NCI-H2107 (cell line): ENCODE measurements around the gene FOXN1.

Source experiments
- DNase-seq: peaks from one replicate; lab custom pipeline; 2025; lab: John Stamatoyannopoulos, UW

The FOXN1 gene

DNA sequence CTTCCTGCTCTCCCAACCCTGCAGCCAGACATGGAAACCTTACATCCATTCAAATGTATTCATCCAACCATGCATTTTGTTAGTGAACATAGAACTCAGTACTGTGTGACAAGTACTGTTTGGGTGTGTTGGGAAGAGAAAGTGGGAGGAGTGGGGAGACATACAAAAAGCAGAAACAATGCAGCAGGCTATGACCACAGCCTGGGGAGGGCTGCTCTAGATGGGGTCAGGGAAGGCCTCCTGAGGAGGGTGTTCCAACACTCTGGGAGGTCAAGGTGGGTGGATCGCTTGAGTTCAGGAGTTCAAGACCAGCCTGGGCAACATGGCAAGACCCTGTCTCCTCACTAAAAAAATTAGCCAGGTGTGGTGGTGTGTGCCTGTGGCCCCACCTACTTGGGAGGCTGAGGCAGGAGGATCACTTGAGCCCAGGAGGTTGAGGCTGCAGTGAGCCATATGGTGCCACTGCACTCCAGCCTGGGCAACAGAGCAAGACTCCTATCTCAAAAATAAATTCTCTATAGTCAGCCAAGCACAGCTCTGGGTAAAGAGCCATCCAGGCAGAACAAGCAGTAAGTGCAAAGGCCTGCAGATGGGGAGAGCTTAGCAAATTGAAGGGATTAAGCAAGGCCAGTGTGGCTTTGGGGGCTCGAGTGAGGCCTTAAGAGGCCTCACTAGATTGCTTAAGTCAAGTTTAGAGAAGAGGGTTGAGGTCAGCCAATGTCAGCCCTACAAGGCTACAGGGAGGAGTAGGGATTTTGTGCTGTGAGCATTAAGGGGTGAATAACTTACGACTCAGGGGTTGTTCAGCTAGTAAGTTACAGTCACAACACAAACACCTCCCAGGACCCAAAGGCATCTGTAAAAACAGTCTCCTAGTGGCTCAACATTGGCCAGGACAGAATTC, 27.2 kb upstream of the FOXN1 start:
- DNase-seq, result no peak

GRCh38 chr17:28480278-28480677, 25.9 kb upstream of the FOXN1 start:
- DNase-seq, result no peak

GRCh38 chr17:28480799-28481571, 25.2 kb upstream of the FOXN1 start:
- peak; percentile 48 for DNase-seq

DNA sequence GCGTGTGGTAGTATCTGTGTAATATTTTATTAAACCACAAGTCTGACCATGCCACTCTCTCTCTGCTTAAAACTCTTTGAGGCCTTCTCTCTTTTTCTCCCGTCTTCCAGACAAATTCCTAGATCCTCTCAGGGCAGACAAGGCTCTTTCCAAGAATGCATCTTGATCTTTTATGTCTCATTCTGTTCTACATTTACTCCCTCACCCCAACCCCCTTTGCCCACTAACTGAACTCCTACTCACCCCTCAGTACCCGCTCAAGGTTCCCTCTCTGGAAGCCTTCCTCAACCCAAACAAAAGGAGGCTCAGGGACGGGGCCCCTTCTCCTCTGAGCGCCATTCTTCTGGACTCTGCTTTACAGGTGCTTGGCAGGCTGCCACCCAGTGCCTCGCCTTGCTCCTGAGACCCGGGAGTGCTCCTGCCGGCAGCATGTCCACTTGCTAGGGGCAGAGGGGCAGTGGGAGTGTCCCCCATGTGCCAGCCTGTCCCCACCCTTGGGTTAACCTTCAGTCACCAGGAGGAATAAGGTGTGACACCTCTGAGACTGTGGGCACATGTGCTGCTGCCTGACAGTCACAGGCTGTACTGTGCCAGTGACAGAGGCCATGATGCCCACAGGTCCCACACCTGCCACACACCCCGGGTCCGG, 23.5 kb upstream of the FOXN1 start:
- DNase-seq, result no peak

DNA sequence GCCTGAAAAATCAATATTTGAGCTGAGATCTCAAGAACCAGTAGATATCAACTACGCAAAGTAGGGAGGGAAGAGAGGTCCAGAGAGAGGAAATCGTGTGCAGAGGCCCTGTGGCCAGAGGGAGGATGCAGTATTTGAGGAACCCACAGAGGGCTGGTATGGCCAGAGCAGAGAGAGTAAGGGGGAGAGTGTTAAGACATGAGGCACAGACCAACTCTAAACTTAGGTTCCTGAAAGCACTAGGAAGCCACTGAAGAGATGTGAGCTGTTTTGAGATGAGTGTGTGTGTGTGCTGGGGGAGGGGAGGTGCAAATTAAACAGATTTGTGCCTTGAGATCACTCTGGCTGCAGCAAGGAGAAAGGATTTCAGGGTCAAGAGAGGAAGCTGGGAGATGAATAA, 21.9 kb upstream of the FOXN1 start:
- no peak for DNase-seq

DNA sequence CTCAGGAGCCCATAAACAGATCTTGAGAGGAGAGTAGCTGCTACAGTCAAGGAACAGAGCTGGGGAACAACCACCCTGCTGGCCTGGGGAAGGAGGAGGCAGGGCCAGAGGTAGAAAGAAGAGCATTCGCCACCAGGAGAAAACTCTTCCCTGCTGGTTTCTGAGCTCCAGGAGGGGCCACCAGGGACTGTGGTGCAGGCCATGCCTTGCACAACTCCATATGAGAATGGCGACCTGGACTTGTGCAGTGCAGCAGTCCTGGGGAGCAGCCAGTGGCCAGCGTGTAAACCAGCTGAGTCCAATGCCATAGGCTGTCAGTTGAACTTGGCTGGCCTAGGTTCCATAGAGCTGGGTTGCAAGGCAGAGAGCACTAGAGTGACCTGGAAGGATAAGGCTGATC, 21.1 kb upstream of the FOXN1 start:
- DNase-seq, result no peak

DNA sequence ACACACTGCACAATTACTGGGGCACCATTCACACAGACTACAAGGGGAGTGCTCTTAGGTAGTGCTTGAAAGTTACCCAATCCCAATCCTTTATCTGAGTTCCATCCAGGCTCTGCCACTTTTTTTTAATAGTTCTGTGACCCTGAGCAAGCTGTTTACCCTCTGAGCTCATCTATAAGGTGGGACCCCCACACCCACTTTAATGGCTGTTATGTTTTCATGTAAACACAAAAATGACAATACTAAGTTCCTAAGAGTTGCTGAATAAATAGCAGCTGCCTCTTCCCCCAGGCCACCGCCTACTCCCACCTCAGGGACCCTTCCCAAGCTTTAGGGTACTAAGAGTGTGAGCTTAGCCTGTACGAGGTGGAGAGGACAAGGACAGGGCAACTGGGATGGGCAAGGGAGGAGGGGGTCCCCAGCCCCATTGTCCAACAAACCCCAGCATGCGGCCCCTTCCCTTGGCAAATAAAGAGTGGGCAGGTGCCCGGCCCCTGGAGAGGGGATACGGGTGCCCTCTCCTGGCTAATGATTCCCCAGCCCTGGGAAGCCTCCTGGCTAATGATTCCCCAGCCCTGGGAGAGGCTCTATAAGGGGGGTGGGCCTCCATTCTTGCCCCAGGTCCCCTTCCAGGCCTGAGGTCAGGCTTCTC, 18.1 kb upstream of the FOXN1 start:
- no peak for DNase-seq

DNA sequence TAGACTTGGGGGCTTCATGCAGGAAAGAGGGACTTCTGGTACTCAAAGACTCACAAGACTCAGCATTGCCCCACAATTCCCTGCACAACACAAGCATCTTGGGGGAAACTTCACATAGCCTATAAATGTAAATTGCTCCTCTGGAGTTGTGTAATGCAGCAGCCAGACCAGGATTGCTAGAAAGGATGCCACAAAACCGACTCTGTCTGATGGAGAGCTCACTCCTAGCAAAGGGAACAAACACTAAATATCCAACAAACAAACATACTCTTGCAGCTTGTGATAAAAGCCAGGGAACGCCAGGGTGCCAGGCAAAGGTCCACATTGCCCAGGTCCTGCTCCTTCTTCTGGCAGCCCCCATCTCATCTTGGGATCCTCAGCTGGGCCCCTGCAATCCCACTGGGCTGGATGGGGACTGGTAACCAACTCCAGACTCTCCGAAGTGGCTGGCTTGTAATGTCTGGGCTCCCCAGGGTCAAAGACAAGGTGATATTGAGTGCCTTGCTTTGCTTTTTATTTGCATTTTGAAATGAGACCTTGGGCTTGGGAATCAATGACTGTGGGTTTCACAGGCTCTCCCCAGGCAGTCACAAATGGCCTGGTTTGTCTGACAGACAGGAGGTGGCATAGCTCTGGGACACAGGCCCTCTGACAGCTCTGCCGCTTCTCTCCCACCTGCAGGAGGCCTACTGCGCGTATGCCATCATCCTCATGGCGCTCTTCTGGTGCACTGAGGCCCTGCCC, 17.4 kb upstream of the FOXN1 start:
- no peak for DNase-seq

DNA sequence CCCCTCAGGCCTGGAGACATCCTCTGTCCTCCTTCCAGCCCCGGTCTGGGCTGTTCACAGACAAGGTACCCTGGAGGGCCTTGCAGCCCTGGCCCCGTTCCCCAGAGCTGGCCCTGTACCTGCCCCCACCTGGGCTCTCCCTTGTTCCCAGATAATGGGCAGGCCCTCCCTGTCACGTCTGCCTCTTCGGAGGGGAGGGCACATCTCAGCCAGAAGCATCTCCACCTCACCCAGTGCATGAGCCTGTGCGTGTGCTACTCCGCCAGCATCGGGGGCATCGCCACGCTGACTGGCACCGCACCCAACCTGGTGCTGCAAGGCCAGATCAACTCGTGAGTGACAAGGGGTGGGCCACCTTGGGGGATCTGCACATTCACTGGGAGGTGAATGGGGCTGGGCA, 14.9 kb upstream of the FOXN1 start:
- no peak for DNase-seq

DNA sequence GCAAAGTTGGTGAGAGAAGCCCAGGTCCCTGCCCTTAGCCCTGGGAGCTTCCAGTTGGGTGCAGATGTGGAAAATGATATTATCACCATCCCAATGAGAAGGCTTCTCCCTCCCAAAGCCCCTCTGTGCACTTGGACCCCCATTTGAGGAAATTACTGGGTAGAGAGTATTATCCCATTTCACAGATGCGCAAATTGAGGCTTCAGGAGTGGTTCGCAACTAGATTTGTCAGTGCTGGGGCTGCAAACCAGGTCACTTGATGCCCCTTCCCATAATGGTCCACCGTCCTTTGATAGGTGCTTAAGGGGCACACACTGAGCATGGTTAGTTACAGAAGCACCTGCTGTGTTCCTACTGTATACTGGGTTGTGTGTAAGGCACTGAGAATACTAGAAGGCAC, 14.3 kb upstream of the FOXN1 start:
- DNase-seq, result no peak

DNA sequence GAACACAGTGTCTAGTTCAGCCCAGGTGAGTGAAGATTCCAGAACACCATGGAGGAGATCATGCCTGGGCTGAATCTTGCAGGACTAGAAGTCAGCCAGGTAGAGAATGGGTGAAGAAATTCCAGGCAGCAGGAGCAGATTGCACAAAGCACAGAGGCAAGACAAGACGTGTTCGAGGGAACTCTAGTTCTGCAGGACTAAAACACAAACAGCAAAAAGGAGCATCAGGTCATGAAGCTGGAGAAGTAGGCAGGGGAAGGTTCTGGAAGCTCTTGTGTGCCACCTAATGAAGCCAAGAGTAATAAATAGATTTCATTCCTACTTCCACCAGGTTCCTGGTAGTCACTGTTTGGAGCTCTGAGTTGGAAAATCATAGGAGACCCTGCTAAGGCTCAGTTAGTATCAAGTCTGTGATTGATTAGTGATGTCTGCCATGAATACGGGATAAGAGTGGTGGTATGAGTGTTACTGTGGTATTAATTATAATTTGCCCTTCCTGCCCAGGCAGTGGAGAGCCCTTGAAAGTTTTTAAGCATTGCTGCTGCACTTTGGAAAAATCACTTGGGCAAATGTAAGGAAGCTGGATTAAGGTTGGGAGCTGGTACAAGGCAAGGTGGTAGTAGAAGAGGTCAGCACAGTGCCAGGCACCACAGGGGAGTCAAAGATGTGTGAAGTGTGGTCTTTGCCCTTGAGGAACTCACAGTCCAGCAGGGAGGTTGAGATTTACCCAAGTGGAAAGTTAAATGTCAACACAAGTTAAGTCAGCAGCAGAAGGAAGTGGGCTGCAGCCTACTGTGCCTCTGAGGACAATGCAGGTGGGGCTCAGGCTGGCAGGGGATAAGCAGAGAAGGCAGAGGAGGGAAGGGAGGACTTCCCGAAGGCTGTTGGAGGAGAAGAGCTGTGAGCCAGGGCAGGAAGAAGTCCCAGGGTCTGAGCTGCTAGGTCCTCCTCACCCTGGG, 13.5 kb upstream of the FOXN1 start:
- DNase-seq, result no peak

- DNase-seq, result no peak
Observed at GRCh38 chr17:28493460-28493859, 12.7 kb upstream of the FOXN1 start.

DNA sequence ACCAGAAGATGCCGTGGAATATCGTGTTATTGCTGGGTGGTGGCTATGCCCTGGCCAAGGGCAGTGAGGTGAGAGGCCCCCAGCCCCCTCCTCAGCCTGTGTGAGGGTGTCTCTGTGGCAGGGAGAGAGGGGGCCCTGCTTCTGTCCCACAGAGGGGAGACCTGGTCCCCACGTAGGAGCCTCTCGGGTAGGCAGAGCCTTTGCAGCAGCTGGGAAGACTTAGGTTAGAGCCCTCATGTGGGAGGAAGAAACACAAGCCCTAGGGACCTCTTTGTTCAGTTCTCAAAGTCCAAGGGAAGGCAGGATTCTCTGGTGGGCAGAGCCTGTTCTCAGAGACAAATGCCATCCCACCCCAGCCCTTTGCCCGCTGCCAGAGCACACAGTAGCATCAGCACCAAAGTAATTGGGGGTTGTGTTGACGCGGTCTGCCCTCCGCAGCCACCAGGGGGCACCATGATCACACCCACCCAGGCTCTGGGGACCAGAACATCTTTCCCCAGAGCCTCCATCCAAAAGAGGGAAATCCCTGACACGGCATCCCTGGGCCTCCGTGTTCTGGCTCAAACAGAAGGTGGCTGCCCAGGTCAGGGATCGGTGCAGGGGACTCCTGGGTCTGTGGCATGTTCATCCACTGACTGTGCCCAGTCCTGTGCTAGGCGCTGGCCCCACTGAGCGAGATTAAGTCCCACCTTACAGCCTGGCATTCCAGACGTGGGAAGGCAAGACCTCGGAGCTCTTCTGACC, 11.5 kb upstream of the FOXN1 start:
- DNase-seq, result peak; percentile 28

GRCh38 chr17:28495635-28496034, 10.5 kb upstream of the FOXN1 start:
- no peak for DNase-seq

DNA sequence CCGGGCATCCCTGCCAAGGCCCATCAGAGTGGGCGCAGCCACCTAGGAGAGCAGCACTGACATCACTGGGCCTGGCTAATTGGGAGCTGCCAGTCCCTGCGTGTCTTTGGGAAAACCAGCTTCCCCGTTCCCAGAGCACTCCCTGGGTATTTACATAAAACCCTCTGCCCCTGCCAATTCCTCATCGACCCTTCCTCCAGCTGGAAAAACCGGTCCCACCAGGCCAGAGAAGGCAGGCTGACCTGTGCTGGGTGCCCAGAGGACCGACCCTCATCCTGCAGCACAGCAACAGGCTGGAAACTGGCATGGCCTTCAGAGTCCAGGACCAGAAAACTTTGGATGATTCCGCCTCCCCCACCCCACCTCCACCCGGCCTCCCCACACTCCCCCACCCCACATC, 8.2 kb upstream of the FOXN1 start:
- no peak for DNase-seq

DNA sequence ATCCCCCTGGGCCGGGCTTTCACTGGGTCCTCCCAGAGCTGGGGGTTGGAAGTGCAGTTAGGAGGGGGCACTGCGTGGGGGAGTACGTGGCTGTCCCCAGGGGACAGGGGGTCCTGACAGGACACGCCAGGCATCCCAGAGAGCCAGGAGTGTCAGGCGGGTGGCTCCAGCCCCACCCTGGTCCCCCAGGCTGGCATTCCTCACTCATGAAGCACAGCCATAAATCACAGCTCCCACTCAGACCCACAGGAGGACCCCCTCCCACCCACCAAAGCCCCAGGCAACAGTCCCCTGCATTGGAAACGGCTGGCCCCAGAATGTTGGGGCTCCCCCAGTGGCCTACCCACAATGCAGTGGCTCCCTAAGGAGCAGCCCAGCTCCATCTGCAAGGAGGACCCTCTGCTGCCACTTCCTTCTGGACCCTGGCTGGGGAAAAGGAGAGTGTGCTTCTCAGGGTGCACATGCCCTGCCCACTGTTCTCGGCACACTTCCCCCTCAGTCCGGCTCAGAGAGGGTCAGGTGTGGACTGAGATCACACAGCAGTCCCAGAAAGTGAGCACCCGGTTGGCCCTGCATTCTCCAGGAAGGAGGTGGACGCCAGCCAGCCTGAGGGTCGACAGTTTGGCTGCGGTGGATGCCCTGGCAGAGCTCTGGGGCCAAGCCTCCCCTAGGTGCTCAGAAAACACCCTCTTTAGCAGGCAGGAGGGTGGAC, 7.3 kb upstream of the FOXN1 start:
- no peak for DNase-seq

DNA sequence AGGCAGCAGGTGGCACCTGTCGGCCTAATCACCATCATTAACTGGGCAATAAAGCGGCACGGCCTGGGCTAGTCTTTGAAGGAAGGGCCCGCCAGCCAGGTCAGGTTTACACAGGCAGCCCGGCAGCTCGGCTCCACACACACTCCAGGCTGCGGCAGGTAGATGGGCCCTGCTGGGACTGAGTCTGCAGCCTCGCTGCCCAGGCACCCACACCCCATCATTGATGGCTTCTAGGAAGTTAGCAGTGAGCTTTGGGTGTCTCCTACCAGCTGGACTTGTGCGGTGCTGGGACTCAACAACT, 6.8 kb upstream of the FOXN1 start:
- no peak for DNase-seq

DNA sequence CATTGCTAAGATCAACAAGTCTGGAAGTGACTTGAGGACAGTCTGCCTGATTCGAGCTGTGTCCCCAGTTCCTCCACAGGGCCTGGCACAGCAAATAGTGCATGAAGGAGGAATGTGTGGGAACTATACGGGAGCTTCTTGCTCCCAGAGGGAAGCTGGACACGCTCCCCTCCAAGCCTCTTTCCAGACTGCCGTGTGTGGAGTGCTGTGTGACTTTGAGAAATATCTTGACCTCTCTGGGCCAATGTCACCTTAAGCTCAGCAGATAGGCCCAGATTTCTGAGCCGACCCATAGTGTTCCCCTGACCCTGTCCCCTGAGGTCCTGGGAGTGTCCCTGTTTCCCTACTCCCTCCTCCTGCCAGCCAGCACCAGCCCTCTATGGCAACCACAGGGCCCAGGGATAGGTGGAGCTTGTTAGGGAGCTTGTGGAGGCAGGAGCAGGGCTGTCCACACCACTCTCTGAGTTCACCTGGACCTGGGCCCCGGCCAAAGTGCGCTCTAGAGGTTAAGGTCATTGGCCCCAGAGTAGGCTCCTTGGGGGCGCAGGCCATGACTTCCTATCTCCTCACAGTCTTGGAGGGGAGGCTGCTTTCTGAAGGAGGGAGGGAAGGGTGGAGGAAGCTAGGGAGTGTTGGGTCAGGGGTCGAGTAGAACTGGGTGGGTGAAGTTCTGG, 6.3 kb upstream of the FOXN1 start:
- no peak for DNase-seq
